ENCODE measurements around the gene ATXN1L. TPM values are rescaled to one million over a fixed set of nuclear protein-coding genes. Genes with fewer than 3 reads are reported as not detected.

ATXN1L gene
- 25.4 TPM for total RNA-seq

GRCh38 chr16:71845639-71846430, at the start of gene ATXN1L:
TSS of gene ATXN1L (plus strand) at chr16:71845976. CDS start at chr16:71849741, 3,765 bp downstream.

DNA sequence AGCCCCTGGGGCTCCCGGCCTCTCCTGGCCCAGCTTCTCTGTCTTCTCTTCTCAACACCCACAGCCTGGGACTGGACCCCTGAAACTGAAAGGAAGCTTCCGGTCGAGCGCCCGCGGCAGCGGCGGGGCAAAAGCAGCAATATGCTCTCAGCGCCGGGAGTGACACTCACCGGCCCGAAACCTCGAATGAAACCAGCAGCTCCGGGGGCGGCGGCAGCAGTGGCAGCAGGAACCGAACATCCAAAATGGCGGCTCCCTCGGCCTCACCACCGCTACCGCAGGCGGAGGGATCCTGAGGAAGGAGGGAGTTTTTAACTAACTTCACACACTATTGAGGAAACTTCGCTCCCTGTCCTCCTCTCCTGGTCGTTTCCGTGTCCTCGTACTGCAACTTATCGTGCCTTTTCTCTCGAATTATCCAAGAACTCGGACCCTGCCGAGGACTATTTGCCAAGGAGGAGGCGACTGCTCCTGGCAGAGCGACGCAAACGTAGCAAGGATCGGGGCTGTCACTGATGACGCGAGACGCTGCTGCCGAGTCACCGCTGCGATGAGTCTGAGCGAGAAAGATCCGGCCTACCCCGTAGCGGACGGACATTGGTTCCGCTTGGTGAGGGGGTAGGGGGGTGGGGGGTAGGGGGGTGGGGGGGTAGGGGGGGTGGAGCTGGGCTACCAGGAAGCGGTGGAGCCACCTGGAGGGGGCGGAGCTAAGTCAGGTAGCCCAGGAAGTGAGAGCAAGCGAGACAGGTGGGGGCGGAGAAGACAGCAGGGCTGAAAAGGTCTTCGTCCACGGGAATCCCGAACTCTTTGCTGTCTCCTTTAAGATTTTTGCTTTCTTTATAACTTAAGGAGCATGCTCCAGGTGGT, 37.0 kb upstream of the ATXN1L start, which contains the start of gene AP1G1:
Gene AP1G1 (minus strand): TSS at position 242 of the 867 bp plus-strand sequence. CDS start 19,355 bp downstream, outside the sequence.

GRCh38 chr16:71883849-71884638, 38.3 kb downstream of the ATXN1L start, which contains the start of gene ZNF821:
TSS of gene ZNF821 (minus strand) at chr16:71884182. CDS start at chr16:71879946, 4,236 bp downstream.

DNA sequence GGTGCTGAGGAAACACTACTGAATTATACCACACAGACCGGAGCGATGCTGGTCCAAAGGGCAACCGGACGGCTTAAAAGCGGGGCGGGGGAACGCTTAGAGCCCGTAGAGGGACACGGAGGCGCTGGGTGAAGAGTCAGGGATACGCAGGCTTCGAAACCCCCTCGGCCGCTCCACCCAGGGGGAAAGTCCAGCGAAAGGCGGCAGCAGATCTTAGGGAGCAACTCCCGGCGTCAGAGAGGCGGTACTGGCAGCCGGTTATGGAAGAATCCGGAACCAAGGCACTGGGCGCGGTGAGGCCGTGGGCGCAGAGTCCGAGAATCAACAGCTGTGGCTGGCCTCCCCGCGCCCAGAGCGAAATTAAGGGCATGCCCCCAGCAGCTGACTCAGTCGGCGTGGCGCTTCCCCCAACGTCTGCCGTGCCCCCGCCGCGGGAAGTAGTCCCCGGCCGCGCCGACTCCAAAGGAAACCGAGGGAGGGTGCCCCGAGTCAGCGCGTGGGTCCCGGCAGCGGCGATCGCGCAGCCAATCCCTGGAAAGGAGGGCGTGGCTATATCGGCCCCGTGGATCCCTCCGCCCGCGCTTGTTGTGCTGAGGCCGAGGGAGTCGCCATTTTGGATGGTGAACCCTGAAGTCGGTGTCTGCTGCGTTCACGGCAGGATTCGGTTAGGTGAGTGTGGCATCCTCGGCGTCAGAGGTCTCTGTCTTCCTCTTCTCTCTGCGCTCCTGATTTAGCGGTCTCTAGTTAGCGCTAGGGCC, 49.3 kb downstream of the ATXN1L start, which contains the start of gene IST1:
Gene IST1 (plus strand): TSS at position 611 of the 758 bp plus-strand sequence. CDS start 20,110 bp downstream, outside the sequence.

Other genes with a start within 250 kb of the ATXN1L start
- 18.3 TPM for gene MARVELD3, start 219.8 kb upstream of the ATXN1L start, total RNA-seq
- 7.7 TPM for gene PHLPP2, start 121.3 kb upstream of the ATXN1L start, total RNA-seq
- gene AP1G1, start 37.1 kb upstream of the ATXN1L start, total RNA-seq, result 104 TPM
- 14.6 TPM for gene ZNF821, start 38.2 kb downstream of the ATXN1L start, total RNA-seq
- 247 TPM for gene IST1, start 49.6 kb downstream of the ATXN1L start, total RNA-seq
- gene PKD1L3, start 154.4 kb downstream of the ATXN1L start, total RNA-seq, result 0.29 TPM
- 13.0 TPM for gene DHODH, start 162.8 kb downstream of the ATXN1L start, total RNA-seq
- 4.3 TPM for gene HP, start 208.5 kb downstream of the ATXN1L start, total RNA-seq
- not detected for gene HPR, start 217.2 kb downstream of the ATXN1L start, total RNA-seq
- 13.3 TPM for gene TXNL4B, start 247.6 kb downstream of the ATXN1L start, total RNA-seq
- 50.5 TPM for gene DHX38, start 247.9 kb downstream of the ATXN1L start, total RNA-seq